Nephron progenitor cell (in vitro differentiated cells): Measurements from ENCODE around the gene DET1.

Experiments used
- DNase-seq: peaks from one replicate; pipeline ENCODE4 v3.0.0; 2021
- H3K27ac Mint-ChIP-seq: 2 replicates; pipeline ENCODE4 v1.8.0; 2021; ENCODE audit warnings: mild to moderate bottlenecking, moderate library complexity, mixed read lengths
- H3K27me3 Mint-ChIP-seq: 2 replicates; pipeline ENCODE4 v1.8.0; 2021; ENCODE audit warnings: mild to moderate bottlenecking, low read depth, mixed read lengths; ENCODE audit not compliant: poor library complexity
- H3K36me3 Mint-ChIP-seq: 2 replicates; pipeline ENCODE4 v1.8.0; 2021; ENCODE audit warnings: low read depth, mixed read lengths
- H3K4me1 Mint-ChIP-seq: 2 replicates; pipeline ENCODE4 v1.8.0; 2021; ENCODE audit warnings: mixed read lengths
- H3K4me3 Mint-ChIP-seq: 2 replicates; pipeline ENCODE4 v1.8.0; 2021; ENCODE audit warnings: mild to moderate bottlenecking, moderate library complexity, mixed read lengths
- H3K9me3 Mint-ChIP-seq: 2 replicates; pipeline ENCODE4 v1.8.0; 2021; ENCODE audit warnings: mild to moderate bottlenecking, moderate library complexity, mixed read lengths
- TF ChIP-seq, protein P1 (sequence below): fragments of 200-600 bp; sonication (generic); IDR thresholded peaks from 2 replicates; pipeline ENCODE4 v1.5.0; 2021; ENCODE audit warnings: antibody characterized with exemption

DET1 gene

DNA sequence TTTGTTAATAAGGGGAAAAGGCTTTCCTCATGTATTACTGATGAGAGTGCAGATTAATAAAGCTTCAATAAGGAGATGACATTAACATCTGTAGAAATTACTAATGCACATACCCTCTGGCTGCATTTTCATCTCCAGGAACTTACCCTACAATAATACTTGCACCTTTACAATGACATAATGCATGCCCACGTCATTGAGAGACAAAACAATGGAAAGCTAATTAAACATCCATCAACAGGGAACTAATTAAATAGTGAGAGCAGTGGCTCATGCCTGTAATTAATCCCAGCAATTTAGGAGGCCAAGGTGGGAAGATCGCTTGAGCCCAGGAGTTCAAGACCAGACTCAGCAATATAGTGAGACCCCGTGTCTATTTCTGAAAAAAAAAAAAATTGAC, 32.8 kb upstream of the DET1 start:
- no peak overlapping the region for H3K4me3 Mint-ChIP-seq
- peaks cover 8% of the 10 kb centered on the region for H3K9me3 Mint-ChIP-seq
- no peaks in the 10 kb centered on the region for H3K36me3 Mint-ChIP-seq
- no peak for DNase-seq
- TF ChIP-seq, protein P1, sequence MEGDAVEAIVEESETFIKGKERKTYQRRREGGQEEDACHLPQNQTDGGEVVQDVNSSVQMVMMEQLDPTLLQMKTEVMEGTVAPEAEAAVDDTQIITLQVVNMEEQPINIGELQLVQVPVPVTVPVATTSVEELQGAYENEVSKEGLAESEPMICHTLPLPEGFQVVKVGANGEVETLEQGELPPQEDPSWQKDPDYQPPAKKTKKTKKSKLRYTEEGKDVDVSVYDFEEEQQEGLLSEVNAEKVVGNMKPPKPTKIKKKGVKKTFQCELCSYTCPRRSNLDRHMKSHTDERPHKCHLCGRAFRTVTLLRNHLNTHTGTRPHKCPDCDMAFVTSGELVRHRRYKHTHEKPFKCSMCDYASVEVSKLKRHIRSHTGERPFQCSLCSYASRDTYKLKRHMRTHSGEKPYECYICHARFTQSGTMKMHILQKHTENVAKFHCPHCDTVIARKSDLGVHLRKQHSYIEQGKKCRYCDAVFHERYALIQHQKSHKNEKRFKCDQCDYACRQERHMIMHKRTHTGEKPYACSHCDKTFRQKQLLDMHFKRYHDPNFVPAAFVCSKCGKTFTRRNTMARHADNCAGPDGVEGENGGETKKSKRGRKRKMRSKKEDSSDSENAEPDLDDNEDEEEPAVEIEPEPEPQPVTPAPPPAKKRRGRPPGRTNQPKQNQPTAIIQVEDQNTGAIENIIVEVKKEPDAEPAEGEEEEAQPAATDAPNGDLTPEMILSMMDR = no peak
- H3K27me3 Mint-ChIP-seq = peaks cover 30% of the 10 kb centered on the region
- peaks cover 8% of the 10 kb centered on the region for H3K4me1 Mint-ChIP-seq
- no peak overlapping the region for H3K27ac Mint-ChIP-seq

DNA sequence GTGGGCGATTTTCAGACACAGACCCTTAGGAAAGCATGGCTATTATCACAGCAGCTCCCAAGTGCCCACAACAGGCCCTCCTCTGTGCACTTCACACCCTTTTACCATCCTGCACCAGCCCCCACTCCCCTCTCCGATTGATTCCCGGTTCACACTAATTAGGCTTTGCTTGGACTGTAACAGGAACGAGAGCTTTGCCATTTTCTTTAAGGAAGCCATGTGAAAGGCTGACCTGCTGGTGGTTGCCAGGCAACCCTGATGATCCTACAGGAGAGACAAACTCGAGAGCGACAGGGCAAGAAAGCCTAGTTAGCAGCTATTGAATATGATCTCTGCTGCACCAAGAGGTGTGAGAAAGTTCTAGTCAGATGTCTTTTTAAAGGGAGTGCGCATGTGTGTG, 28.2 kb upstream of the DET1 start:
- no peak overlapping the region for H3K4me3 Mint-ChIP-seq
- peaks cover 10% of the 10 kb centered on the region for H3K27me3 Mint-ChIP-seq
- H3K27ac Mint-ChIP-seq = no peak overlapping the region
- H3K4me1 Mint-ChIP-seq = peaks cover 32% of the 10 kb centered on the region
- no peaks in the 10 kb centered on the region for H3K9me3 Mint-ChIP-seq
- H3K36me3 Mint-ChIP-seq = no peaks in the 10 kb centered on the region
- TF ChIP-seq, protein P1 = no peak
- DNase-seq = no peak

DNA sequence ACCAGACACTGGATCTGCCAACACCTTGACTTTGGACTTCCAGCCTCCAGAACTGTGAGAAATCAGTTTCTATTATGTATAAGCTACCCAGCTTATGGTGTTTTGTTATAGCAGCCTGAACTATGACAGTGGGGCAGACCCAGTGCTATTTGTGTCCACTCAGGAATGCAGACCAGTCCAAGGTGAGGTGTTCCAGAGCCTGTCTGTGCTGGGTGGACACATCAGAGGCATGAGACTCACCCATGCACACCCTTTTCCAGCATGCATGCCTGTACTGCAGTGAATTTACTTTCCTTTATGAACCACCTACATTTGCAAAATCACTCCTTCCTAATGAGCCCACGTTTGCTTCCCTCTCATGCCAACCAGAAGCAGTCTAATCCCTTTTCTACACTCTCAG, 27.6 kb upstream of the DET1 start:
- TF ChIP-seq, protein P1 = no peak
- Mint-ChIP-seq H3K4me1 (peaks cover 33% of the 10 kb centered on the region), H3K4me3 (no peak overlapping the region), H3K27ac (no peak overlapping the region), H3K36me3 (no peaks in the 10 kb centered on the region), H3K27me3 (peaks cover 7% of the 10 kb centered on the region), H3K9me3 (no peaks in the 10 kb centered on the region)
- DNase-seq = no peak

DNA sequence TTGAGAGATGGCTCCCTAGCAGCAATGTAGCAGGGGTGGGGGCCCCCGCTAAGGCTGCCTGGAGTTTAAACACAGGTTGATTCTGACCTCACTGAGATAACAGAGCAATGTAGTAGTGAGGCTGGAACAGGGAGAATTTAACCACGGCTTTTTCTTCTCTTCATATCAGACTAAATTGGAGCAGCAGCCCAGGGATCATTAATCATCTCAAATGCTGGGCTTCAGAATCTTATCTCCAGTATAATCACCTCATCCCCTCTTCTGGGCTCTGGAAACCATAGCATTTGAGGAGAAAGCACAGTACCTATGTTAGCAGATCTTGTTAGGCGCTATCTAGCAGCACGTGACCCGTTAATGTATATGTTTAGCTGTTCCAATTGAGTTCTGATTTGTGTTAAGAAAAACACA, 25.4 kb upstream of the DET1 start:
- Mint-ChIP-seq H3K27me3 (peaks cover 6% of the 10 kb centered on the region), H3K4me1 (peaks cover 33% of the 10 kb centered on the region), H3K9me3 (no peaks in the 10 kb centered on the region), H3K36me3 (no peaks in the 10 kb centered on the region), H3K27ac (no peak overlapping the region), H3K4me3 (no peak overlapping the region)
- DNase-seq = no peak
- TF ChIP-seq, protein P1 = no peak

DNA sequence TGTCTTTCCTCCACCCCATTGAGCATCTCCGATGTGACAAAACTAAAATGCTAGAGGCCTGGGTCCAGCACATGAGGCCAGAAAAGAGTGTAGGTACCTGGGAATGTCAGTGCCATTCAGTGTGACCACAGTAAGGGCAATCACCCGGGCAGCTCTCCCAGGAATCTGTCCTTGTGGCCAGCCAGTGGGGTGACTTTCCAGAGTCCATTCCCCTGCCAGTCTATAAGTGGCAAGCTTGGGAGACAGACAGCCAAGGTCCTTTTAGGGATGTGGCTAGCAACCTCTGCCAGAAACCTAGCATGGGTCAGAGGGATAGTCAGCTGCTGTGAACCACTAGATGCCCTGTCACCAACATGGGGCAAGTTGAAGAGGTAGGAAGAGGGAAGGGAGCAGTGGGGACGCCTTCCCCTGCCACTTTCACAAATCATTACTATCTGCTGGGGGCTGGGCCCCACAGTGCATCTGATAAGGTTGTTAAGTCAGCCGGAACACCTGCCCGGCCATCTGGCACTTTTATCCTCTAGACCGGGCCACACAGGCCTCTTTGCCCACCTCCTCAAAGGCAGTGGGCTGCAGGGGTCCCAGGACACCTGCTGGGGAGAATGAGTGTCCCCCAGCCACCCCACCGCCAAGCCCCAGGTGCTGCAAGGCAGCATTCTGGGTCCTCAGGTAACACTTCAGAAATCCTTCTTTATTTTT, 24.8 kb upstream of the DET1 start:
- TF ChIP-seq, protein P1 = no peak
- DNase-seq = no peak
- no peaks in the 10 kb centered on the region for H3K9me3 Mint-ChIP-seq
- peaks cover 8% of the 10 kb centered on the region for H3K27me3 Mint-ChIP-seq
- H3K4me3 Mint-ChIP-seq = no peak overlapping the region
- H3K27ac Mint-ChIP-seq = no peak overlapping the region
- no peaks in the 10 kb centered on the region for H3K36me3 Mint-ChIP-seq
- peaks cover 33% of the 10 kb centered on the region for H3K4me1 Mint-ChIP-seq

DNA sequence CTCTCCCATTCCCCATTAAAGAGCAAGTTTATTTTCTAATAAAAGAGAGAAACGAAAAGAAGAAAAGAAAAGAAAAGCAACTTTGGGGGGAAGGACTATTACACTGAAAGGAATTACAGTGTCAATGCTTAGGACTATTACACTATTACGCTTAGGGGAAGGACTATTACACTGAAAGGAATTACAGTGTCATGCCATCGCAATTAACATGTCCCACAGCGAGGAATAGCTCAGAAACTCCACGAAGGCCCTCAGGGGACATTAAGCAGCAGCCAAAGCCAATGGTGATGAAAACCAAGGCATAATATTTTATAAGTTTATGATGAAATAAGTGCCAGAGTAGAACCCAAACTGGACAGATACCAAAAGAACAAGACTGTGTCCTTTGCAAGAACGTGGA, 22.1 kb upstream of the DET1 start:
- H3K4me3 Mint-ChIP-seq = no peak overlapping the region
- H3K27me3 Mint-ChIP-seq = peaks cover 18% of the 10 kb centered on the region
- no peaks in the 10 kb centered on the region for H3K36me3 Mint-ChIP-seq
- DNase-seq = no peak
- no peaks in the 10 kb centered on the region for H3K9me3 Mint-ChIP-seq
- peaks cover 21% of the 10 kb centered on the region for H3K4me1 Mint-ChIP-seq
- TF ChIP-seq, protein P1 = no peak
- H3K27ac Mint-ChIP-seq = peak overlapping the region; percentile 60
